GM23248 (cell line): Measurements from ENCODE around the gene PKHD1.

Source experiments
- EZH2 ChIP-seq: fragments of 200-600 bp; sonication (generic); IDR thresholded peaks from 2 replicates; pipeline ENCODE4 v1.6.1; 2018; ENCODE audit warnings: antibody characterized with exemption, mild to moderate bottlenecking; ENCODE audit not compliant: insufficient read depth, poor library complexity, severe bottlenecking
- EZH2phosphoT487 ChIP-seq: fragments of 200-600 bp; sonication (generic); IDR thresholded peaks from 2 replicates; pipeline ENCODE4 v1.6.1; 2018; ENCODE audit warnings: antibody characterized with exemption, moderate library complexity, mild to moderate bottlenecking, low read depth; ENCODE audit not compliant: insufficient read depth

DNA sequence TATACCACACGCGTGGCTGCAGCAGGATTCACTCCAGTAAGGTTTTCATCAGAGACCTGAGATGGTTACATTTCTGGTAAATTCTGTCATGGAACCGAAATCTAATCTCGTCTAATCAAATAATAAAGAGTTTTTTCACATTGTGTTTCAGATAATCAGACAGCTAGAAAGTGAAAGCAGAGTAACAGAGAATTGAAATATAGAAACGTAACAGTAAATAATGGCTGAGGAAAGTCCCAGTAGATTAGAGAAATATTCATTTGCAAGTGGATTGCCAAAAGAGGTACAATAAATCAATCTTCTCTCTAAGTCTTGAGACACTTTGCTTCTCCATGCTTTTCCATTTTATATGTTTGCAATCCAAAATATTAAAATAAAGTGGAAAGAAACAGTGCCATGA, 42.4 kb downstream of the PKHD1 start:
- TF ChIP-seq EZH2 = no peak
- no peak for TF ChIP-seq EZH2phosphoT487
